HepG2 (cell line): ENCODE results near the gene C1orf159. TPM values are rescaled to one million over a fixed set of nuclear protein-coding genes. Genes with fewer than 3 reads are reported as not detected.

ENCODE experiments used
- ATAC-seq: fragments of 200-7000 bp; cut with Tn5 transposase; 3 replicates; pipeline ENCODE4 v1.9.1; 2020; ENCODE audit warnings: mild to moderate bottlenecking, moderate library complexity
- BruUV-seq: library from RNA; stranded (reverse); fragments of 400-500 nt; replicated peaks from 2 replicates; lab custom pipeline; 2021; lab: Mats Ljungman, UMichigan
- CTCF ChIA-PET: fragments of 300-600 bp; formaldehyde crosslinking; extraction: SDS; loops from one replicate; lab custom pipeline; 2021; ENCODE audit warnings: low total read pairs, inconsistent platforms, low intra/inter-chr PET ratio; lab: Yijun Ruan, JAX
- POLR2A ChIA-PET: fragments of 350-600 bp; sonication (Branson Sonifier 250); formaldehyde crosslinking; loops from one replicate; lab custom pipeline; 2020; ENCODE audit warnings: antibody characterized with exemption, inconsistent platforms; lab: Yijun Ruan, JAX
- DNase-seq: peaks from one replicate; pipeline ENCODE4 v3.0.0-alpha.2; 2015; ENCODE audit warnings: low spot score
- FAIRE-seq: peaks from 3 replicates; lab custom pipeline; 2011; peaks lifted over from hg19 to GRCh38; lab: Jason Lieb, UNC
- H2AFZ ChIP-seq: one replicate; pipeline ENCODE4 v1.6.1; 2011; ENCODE audit warnings: low read length, inconsistent platforms
- H3K27ac ChIP-seq: fragments of 300-600 bp; 3 replicates; pipeline ENCODE4 v1.8.0; 2011; ENCODE audit warnings: mixed run types, mild to moderate bottlenecking, mixed read lengths, low read length, inconsistent platforms; ENCODE audit not compliant: insufficient read depth; ENCODE audit errors: extremely low read length
- H3K27me3 ChIP-seq, 2 experiments: fragments of 200-600 bp in 1 of 2; 2 replicates in 1 of 2; 3 replicates in 1 of 2; pipeline versions ENCODE4 v1.6.0 to v1.8.0; 2011; ENCODE audit warnings: low read length in 2 of 2, mild to moderate bottlenecking in 2 of 2, moderate library complexity in 2 of 2, inconsistent platforms in 1 of 2; ENCODE audit not compliant: insufficient read depth in 2 of 2, control insufficient read depth in 1 of 2
- H3K36me3 ChIP-seq, 2 experiments: fragments of 200-600 bp in 1 of 2; replicated peaks in 1 of 2; 2 replicates in 1 of 2; 3 replicates in 1 of 2; pipeline versions ENCODE4 v1.5.1 to v1.8.0; 2011; ENCODE audit warnings: low read length in 2 of 2, inconsistent platforms in 1 of 2; ENCODE audit not compliant: insufficient read depth in 2 of 2, control insufficient read depth in 1 of 2
- H3K4me1 ChIP-seq: 2 replicates; pipeline ENCODE4 v1.5.1; 2012; ENCODE audit warnings: low read length, inconsistent platforms; ENCODE audit not compliant: insufficient read depth
- H3K4me2 ChIP-seq: 2 replicates; pipeline ENCODE4 v1.6.0; 2011; ENCODE audit warnings: low read depth, low read length, inconsistent platforms
- H3K4me3 ChIP-seq, 3 experiments: fragments of 200-600 bp in 1 of 3; sonication (generic), shearing (Covaris generic) in 1 of 3; replicated peaks in 1 of 3; 2 replicates each; pipeline ENCODE4 v1.5.1; 2011 to 2016; ENCODE audit warnings: low read length in 3 of 3, inconsistent platforms in 2 of 3, low read depth in 2 of 3, mild to moderate bottlenecking in 2 of 3, control low read depth in 1 of 3, mixed read lengths in 1 of 3; ENCODE audit not compliant: insufficient read depth in 1 of 3
- H3K79me2 ChIP-seq: one replicate; pipeline ENCODE4 v1.6.1; 2011; ENCODE audit warnings: low read length, inconsistent platforms; ENCODE audit not compliant: insufficient read depth
- H3K9ac ChIP-seq: 2 replicates; pipeline ENCODE4 v1.6.0; 2011; ENCODE audit warnings: mild to moderate bottlenecking, low read depth, low read length, inconsistent platforms; ENCODE audit not compliant: insufficient read depth
- H3K9me3 ChIP-seq: 2 replicates; pipeline ENCODE4 v1.5.1; 2012; ENCODE audit warnings: mild to moderate bottlenecking, low read length
- H4K20me1 ChIP-seq: 2 replicates; pipeline ENCODE4 v1.6.0; 2011; ENCODE audit warnings: inconsistent platforms, mild to moderate bottlenecking, low read length, moderate library complexity; ENCODE audit not compliant: insufficient read depth
- DNMT1 ChIP-seq: sonication (generic); formaldehyde crosslinking; IDR thresholded peaks from 2 replicates; pipeline ENCODE4 v1.5.1; 2020; ENCODE audit warnings: mild to moderate bottlenecking, missing genetic modification reagents
- DNMT3B ChIP-seq: conservative IDR thresholded peaks from 2 replicates; pipeline ENCODE4 v1.6.1; 2016; ENCODE audit warnings: missing biosample characterization, control low read depth
- KDM5A ChIP-seq: fragments of 200-600 bp; sonication (generic); IDR thresholded peaks from 2 replicates; pipeline ENCODE4 v1.7.0; 2018; ENCODE audit warnings: antibody characterized with exemption, mild to moderate bottlenecking, low read length, borderline replicate concordance
- MLLT10 ChIP-seq: sonication (generic); formaldehyde crosslinking; IDR thresholded peaks from 2 replicates; pipeline ENCODE4 v1.4.0; 2020; ENCODE audit warnings: missing genetic modification reagents
- STAT5B ChIP-seq: sonication (generic); formaldehyde crosslinking; IDR thresholded peaks from 2 replicates; pipeline ENCODE4 v1.4.0; 2020; ENCODE audit warnings: missing genetic modification reagents
- TBP ChIP-seq: sonication (generic); formaldehyde crosslinking; IDR thresholded peaks from 2 replicates; pipeline ENCODE4 v1.5.0; 2020; ENCODE audit warnings: missing genetic modification reagents
- TOPORS ChIP-seq: sonication (generic); formaldehyde crosslinking; IDR thresholded peaks from 2 replicates; pipeline ENCODE4 v1.8.0; 2023; ENCODE audit warnings: mild to moderate bottlenecking, missing genetic modification reagents
- ZNF121 ChIP-seq: sonication (generic); formaldehyde crosslinking; IDR thresholded peaks from 2 replicates; pipeline ENCODE4 v1.5.0; 2020; ENCODE audit warnings: mild to moderate bottlenecking, missing genetic modification reagents
- ZNF180 ChIP-seq: sonication (generic); formaldehyde crosslinking; IDR thresholded peaks from 2 replicates; pipeline ENCODE4 v1.4.0; 2020; ENCODE audit warnings: low read depth, missing genetic modification reagents, borderline replicate concordance
- ZNF354B ChIP-seq: sonication (generic); formaldehyde crosslinking; IDR thresholded peaks from 2 replicates; pipeline ENCODE4 v1.8.0; 2022; ENCODE audit warnings: mild to moderate bottlenecking, missing genetic modification reagents
- ZNF674 ChIP-seq: sonication (generic); formaldehyde crosslinking; IDR thresholded peaks from 2 replicates; pipeline ENCODE4 v1.5.0; 2020; ENCODE audit warnings: low read depth, mild to moderate bottlenecking, missing genetic modification reagents
- WGBS: methylation state at CpG from one replicate; pipeline ENCODE4 v1.1.6; 2017; ENCODE audit warnings: low lambda C conversion rate; 5-methylcytosine and 5-hydroxymethylcytosine counted together
- in situ Hi-C: cut with HindIII; loops from 2 replicates; pipeline ENCODE4 v1.10.0; 2017; ENCODE audit warnings: low pct_unique_long_range_greater_than_20kb; ENCODE audit not compliant: extremely low pct_ligation_motif_present
- intact Hi-C: fragments of 100-400 bp; cut with micrococcal nuclease; formaldehyde crosslinking; loops from one replicate; pipeline ENCODE4 v1.10.0; 2022; ENCODE audit not compliant: unreplicated experiment
- polyA plus RNA-seq, 8 experiments: library from polyadenylated mRNA; depleted of rRNA in 3 of 8; stranded (reverse) in 7 of 8; unstranded in 1 of 8; fragments of >200 nt; fragmentation: Illumina TruSeq in 4 of 8; extraction: Trizol in 4 of 8; gene quantifications; 2 replicates each; pipeline versions ENCODE4 v1.2.1 to v1.2.3, GENCODE V29; 2011 to 2016; ENCODE audit warnings: low read depth in 4 of 8, missing spikeins in 1 of 8, mixed read lengths in 1 of 8; ENCODE audit not compliant: insufficient read depth in 1 of 8
- total RNA-seq, 5 experiments: library from RNA; depleted of rRNA; stranded (reverse); fragments of >200 nt; fragmentation: Illumina TruSeq; extraction: Trizol; gene quantifications; 2 replicates each; pipeline ENCODE4 v1.2.3, GENCODE V29; 2016; ENCODE audit warnings: low read depth in 1 of 5
- TF ChIP-seq, protein P1 (sequence below): sonication (generic); formaldehyde crosslinking; IDR thresholded peaks from 2 replicates; pipeline ENCODE4 v1.8.1; 2023; ENCODE audit warnings: mild to moderate bottlenecking, missing genetic modification reagents, borderline replicate concordance
- TF ChIP-seq, protein P2 (sequence below): IDR thresholded peaks from 2 replicates; pipeline ENCODE4 v1.6.1; 2016; ENCODE audit warnings: missing biosample characterization, missing genetic modification reagents, low read depth
- TF ChIP-seq, protein P3 (sequence below): sonication (generic); formaldehyde crosslinking; IDR thresholded peaks from 2 replicates; pipeline ENCODE4 v1.4.0; 2020; ENCODE audit warnings: mild to moderate bottlenecking, missing genetic modification reagents, borderline replicate concordance
- TF ChIP-seq, protein P4 (sequence below): sonication (generic); formaldehyde crosslinking; IDR thresholded peaks from 2 replicates; pipeline ENCODE4 v1.4.0; 2020; ENCODE audit warnings: missing genetic modification reagents, low read depth, mild to moderate bottlenecking, borderline replicate concordance

C1orf159 gene
- total and polyA plus RNA-seq, 2 of the 13 experiments (the other 11 are each of a cell fraction or from before 2014, with no cell fraction given): 3.8 to 6.7 TPM

DNA sequence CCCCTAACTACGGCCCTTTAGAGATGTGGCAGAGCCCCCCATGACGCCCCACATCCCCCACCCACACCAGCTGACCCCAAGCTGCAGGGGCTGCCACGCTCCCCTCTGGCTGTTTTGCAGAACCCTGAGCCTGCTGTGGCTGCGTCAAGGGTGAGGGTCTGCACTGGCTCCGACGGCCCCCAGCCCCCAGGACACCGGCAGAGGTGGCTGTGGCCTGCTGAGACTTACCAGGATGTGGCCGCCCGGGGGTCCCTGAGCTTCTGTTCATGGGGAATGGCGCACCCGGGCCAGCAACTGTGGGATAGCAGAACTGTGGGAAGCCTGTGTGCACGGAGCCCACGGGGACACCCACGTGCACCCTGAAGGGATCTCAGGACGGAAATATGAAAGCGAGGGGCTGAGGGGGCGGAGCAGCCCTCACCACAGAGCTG lies 29.0 kb downstream of the C1orf159 start:
- no peaks in the 10 kb centered on the region for H4K20me1 ChIP-seq
- H3K4me3 ChIP-seq: no peak overlapping the region
- in situ Hi-C loops: no loop called here
- H3K36me3 ChIP-seq: no peaks in the 10 kb centered on the region
- no peak overlapping the region for H3K4me2 ChIP-seq
- no peaks in the 10 kb centered on the region for H3K4me1 ChIP-seq
- no peaks in the 10 kb centered on the region for H3K27me3 ChIP-seq
- FAIRE-seq (no peak), ATAC-seq (no peak), DNase-seq (no peak)
- intact Hi-C loops: no loop called here
- TF ChIP-seq DNMT1 (CRISPR knock-in tag): no peak
- no peak for TF ChIP-seq MLLT10 (CRISPR knock-in tag)
- TF ChIP-seq TOPORS (CRISPR knock-in tag): no peak
- TF ChIP-seq ZNF180: no peak
- TF ChIP-seq, protein P1, sequence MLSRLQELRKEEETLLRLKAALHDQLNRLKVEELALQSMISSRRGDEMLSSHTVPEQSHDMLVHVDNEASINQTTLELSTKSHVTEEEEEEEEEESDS (CRISPR knock-in tag): no peak
- TF ChIP-seq, protein P2, sequence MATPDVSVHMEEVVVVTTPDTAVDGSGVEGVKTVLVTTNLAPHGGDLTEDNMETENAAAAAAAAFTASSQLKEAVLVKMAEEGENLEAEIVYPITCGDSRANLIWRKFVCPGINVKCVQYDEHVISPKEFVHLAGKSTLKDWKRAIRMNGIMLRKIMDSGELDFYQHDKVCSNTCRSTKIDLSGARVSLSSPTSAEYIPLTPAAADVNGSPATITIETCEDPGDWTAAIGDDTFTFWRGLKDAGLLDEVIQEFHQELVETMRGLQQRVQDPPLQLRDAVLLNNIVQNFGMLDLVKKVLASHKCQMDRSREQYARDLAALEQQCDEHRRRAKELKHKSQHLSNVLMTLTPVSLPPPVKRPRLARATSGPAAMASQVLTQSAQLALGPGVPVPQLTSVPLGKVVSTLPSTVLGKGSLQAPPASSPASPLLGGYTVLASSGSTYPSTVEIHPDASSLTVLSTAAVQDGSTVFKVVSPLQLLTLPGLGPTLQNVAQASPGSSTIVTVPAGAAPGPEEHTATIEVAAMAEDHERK (CRISPR knock-in tag): no peak
- TF ChIP-seq, protein P3, sequence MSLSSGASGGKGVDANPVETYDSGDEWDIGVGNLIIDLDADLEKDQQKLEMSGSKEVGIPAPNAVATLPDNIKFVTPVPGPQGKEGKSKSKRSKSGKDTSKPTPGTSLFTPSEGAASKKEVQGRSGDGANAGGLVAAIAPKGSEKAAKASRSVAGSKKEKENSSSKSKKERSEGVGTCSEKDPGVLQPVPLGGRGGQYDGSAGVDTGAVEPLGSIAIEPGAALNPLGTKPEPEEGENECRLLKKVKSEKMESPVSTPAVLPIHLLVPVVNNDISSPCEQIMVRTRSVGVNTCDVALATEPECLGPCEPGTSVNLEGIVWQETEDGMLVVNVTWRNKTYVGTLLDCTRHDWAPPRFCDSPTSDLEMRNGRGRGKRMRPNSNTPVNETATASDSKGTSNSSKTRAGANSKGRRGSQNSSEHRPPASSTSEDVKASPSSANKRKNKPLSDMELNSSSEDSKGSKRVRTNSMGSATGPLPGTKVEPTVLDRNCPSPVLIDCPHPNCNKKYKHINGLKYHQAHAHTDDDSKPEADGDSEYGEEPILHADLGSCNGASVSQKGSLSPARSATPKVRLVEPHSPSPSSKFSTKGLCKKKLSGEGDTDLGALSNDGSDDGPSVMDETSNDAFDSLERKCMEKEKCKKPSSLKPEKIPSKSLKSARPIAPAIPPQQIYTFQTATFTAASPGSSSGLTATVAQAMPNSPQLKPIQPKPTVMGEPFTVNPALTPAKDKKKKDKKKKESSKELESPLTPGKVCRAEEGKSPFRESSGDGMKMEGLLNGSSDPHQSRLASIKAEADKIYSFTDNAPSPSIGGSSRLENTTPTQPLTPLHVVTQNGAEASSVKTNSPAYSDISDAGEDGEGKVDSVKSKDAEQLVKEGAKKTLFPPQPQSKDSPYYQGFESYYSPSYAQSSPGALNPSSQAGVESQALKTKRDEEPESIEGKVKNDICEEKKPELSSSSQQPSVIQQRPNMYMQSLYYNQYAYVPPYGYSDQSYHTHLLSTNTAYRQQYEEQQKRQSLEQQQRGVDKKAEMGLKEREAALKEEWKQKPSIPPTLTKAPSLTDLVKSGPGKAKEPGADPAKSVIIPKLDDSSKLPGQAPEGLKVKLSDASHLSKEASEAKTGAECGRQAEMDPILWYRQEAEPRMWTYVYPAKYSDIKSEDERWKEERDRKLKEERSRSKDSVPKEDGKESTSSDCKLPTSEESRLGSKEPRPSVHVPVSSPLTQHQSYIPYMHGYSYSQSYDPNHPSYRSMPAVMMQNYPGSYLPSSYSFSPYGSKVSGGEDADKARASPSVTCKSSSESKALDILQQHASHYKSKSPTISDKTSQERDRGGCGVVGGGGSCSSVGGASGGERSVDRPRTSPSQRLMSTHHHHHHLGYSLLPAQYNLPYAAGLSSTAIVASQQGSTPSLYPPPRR (CRISPR knock-in tag): no peak
- no peak for TF ChIP-seq ZNF674 (CRISPR knock-in tag)
- TF ChIP-seq ZNF121: no peak
- no peak for TF ChIP-seq KDM5A
- no peak for TF ChIP-seq STAT5B
- no peak for TF ChIP-seq DNMT3B (CRISPR knock-in tag)
- TF ChIP-seq, protein P4, sequence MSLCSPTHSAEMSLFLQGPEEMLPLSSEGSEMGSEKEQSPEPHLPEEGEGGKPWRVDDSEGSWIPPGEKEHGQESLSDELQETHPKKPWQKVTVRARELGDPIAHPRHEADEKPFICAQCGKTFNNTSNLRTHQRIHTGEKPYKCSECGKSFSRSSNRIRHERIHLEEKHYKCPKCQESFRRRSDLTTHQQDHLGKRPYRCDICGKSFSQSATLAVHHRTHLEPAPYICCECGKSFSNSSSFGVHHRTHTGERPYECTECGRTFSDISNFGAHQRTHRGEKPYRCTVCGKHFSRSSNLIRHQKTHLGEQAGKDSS (CRISPR knock-in tag): no peak
- no peak for TF ChIP-seq ZNF354B (CRISPR knock-in tag)
- TF ChIP-seq TBP (CRISPR knock-in tag): no peak
- 100% methylated on average over 4 of the region's 17 CpGs for WGBS
- H3K27ac ChIP-seq: no peak overlapping the region
- no peaks in the 10 kb centered on the region for H3K79me2 ChIP-seq
- no peaks in the 10 kb centered on the region for H3K9me3 ChIP-seq
- ChIA-PET POLR2A (no interaction called here), CTCF (no interaction called here)
- no peak overlapping the region for H3K9ac ChIP-seq
- H2AFZ ChIP-seq: no peak overlapping the region
- BruUV-seq: no TSS peak
